ENCODE data around the gene HTT. TPM values are rescaled to one million over a fixed set of nuclear protein-coding genes. Genes with fewer than 3 reads are reported as not detected.
A peak's percentile ranks its signal among the peaks of the same experiment; 100 is the strongest.

The HTT gene
- total and polyA plus RNA-seq, 12 donors, result 16.1 to 77.1 (median 47.1) TPM

- H3K4me1 ChIP-seq (replicated peaks in 1 of 2), result peaks cover 0 to 12% of the 10 kb centered on the region in 2 donors
- 93 to 98% (median 95%) methylated on average over 6 to 11 of the region's 11 CpGs for WGBS, 4 donors
- no peak overlapping the region for H3K4me3 ChIP-seq
- H3K9me3 ChIP-seq (replicated peaks in 1 of 3), result no peaks in the 10 kb centered on the region
- intact Hi-C loops (cut with DNase I), result no loop called here
- no peak for DNase-seq
- TF ChIP-seq POLR2A (IDR thresholded peaks at IDR 0.05), result no peak
- TF ChIP-seq, protein P1, sequence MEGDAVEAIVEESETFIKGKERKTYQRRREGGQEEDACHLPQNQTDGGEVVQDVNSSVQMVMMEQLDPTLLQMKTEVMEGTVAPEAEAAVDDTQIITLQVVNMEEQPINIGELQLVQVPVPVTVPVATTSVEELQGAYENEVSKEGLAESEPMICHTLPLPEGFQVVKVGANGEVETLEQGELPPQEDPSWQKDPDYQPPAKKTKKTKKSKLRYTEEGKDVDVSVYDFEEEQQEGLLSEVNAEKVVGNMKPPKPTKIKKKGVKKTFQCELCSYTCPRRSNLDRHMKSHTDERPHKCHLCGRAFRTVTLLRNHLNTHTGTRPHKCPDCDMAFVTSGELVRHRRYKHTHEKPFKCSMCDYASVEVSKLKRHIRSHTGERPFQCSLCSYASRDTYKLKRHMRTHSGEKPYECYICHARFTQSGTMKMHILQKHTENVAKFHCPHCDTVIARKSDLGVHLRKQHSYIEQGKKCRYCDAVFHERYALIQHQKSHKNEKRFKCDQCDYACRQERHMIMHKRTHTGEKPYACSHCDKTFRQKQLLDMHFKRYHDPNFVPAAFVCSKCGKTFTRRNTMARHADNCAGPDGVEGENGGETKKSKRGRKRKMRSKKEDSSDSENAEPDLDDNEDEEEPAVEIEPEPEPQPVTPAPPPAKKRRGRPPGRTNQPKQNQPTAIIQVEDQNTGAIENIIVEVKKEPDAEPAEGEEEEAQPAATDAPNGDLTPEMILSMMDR (IDR thresholded peaks at IDR 0.05), result no peak
- H3K27me3 ChIP-seq, result no peaks in the 10 kb centered on the region
- peaks cover 0 to 63% of the 10 kb centered on the region in 2 donors for H3K36me3 ChIP-seq (replicated peaks in 1 of 2)
- no peak overlapping the region for H3K27ac ChIP-seq
These were observed 148.9 kb downstream of the HTT start for GRCh38 chr4:3223346-3223745.

- Histone ChIP-seq H3K36me3 (replicated peaks in 1 of 2) (peaks cover 0 to 70% of the 10 kb centered on the region in 2 donors), H3K4me1 (replicated peaks in 1 of 2) (peaks cover 0 to 12% of the 10 kb centered on the region in 2 donors), H3K27me3 (no peaks in the 10 kb centered on the region), H3K27ac (no peak overlapping the region), H3K9me3 (replicated peaks in 1 of 3) (no peaks in the 10 kb centered on the region), H3K4me3 (no peak overlapping the region)
- no peak for DNase-seq
- no peak for TF ChIP-seq POLR2A (IDR thresholded peaks at IDR 0.05)
- TF ChIP-seq, protein P1 (IDR thresholded peaks at IDR 0.05), result no peak
- intact Hi-C loops (cut with DNase I), result no loop called here
- 86 to 91% (median 89%) methylated on average over 13 of the region's 13 CpGs for whole genome bisulfite sequencing, 4 donors
These were observed 149.7 kb downstream of the HTT start for GRCh38 chr4:3223956-3224748.

DNA sequence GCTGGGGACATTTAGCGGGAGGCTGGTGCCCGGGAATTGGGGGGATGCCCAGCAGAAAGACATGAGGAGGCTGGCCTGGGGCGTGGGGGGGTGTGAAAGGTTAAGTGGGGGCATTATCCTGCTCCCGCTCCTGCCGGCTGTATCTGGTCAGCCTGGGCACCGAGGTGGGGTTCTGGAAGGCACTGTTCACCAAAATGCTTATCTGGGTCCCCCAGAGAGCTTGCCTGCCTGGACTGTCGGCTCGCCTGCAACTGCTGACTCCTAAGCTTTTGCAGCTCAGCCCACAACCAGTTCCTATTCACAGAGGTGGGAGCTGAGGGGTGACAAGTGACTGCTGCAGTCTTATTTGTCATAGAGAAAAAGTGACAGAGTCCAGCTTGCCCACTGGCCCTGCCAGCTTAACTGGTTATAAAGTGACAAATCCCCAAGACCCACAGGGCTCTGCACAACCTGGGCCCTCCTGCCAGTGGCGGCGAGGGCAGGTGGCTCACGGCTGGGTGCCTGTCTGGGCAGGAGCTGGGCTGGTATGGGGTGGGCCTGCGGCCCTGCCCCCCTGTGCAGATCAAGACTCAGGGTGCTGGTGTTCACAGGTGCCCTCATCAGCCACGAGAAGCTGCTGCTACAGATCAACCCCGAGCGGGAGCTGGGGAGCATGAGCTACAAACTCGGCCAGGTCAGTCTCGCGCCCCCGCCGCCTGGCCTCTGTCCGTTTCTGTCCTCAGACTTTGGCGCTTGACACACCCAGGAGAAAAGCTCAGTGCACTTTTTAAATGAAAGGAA is 150.8 kb downstream of the HTT start:
- H3K4me3 ChIP-seq, result no peak overlapping the region
- TF ChIP-seq, protein P1 (IDR thresholded peaks at IDR 0.05), result no peak
- no peak for TF ChIP-seq POLR2A (IDR thresholded peaks at IDR 0.05)
- H3K27me3 ChIP-seq, result no peaks in the 10 kb centered on the region
- H3K9me3 ChIP-seq (replicated peaks in 1 of 3), result no peaks in the 10 kb centered on the region
- WGBS, 4 donors, result 84 to 89% (median 86%) methylated on average over 18 to 22 of the region's 22 CpGs
- intact Hi-C loops (cut with DNase I), result no loop called here
- H3K27ac ChIP-seq, result peak overlapping the region in 1 of 5 donors; percentile 5
- DNase-seq, result no peak
- H3K4me1 ChIP-seq (replicated peaks in 1 of 2), result peaks cover 0 to 12% of the 10 kb centered on the region in 2 donors
- H3K36me3 ChIP-seq (replicated peaks in 1 of 2), result peaks cover 0 to 70% of the 10 kb centered on the region in 2 donors

DNA sequence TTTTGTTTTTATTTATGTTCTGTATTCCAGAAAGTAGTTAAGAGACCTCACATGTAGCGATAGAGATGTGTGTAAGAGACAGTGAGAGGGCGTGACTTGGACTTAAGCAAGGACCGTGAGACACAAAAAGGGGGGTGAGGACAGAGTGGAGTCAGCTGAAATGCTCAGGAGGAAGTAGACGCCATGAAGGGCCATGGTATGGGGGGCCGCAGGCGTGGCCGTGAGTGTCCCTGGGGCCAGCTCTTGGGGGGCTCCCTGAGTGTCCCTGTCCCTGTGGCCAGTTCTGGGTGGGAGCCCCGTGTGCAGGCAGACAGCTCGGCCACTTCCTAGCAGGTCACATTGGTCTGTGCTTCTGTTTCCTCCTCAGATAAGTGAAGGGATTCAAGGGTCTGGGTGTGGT is 151.5 kb downstream of the HTT start:
- H3K4me1 ChIP-seq (replicated peaks in 1 of 2), result peaks cover 0 to 12% of the 10 kb centered on the region in 2 donors
- intact Hi-C loops (cut with DNase I), result no loop called here
- no peaks in the 10 kb centered on the region for H3K9me3 ChIP-seq (replicated peaks in 1 of 3)
- H3K27me3 ChIP-seq, result no peaks in the 10 kb centered on the region
- TF ChIP-seq POLR2A (IDR thresholded peaks at IDR 0.05), result no peak
- TF ChIP-seq, protein P1 (IDR thresholded peaks at IDR 0.05), result no peak
- H3K36me3 ChIP-seq (replicated peaks in 1 of 2), result peaks cover 0 to 70% of the 10 kb centered on the region in 2 donors
- peak in 3 of 7 donors; percentile 33 to 48 (median 36) for DNase-seq
- H3K4me3 ChIP-seq, result no peak overlapping the region
- WGBS, 4 donors, result 71 to 78% (median 73%) methylated on average over 8 to 9 of the region's 9 CpGs
- H3K27ac ChIP-seq, result peak overlapping the region in 3 of 5 donors; percentile 33 to 88 (median 71)

All from adrenal gland (tissue), 12 donors.